ENCODE data around the gene EYA2. TPM values are rescaled to one million over a fixed set of nuclear protein-coding genes. Genes with fewer than 3 reads are reported as not detected.

Gene EYA2
- total RNA-seq, 1 donor from 2014 or later = 8.1 TPM

GRCh38 chr20:47004179-47004578, 109.5 kb downstream of the EYA2 start:
- H3K36me3 Mint-ChIP-seq = no peaks in the 10 kb centered on the region
- DNase-seq (ENCODE audit: extremely low spot score, unreplicated experiment) = no peak
- no peak overlapping the region for H3K27ac Mint-ChIP-seq
- H3K4me1 Mint-ChIP-seq (ENCODE audit: unreplicated experiment) = peaks cover 9% of the 10 kb centered on the region
- no peak overlapping the region for H3K4me3 Mint-ChIP-seq
- peaks cover 6% of the 10 kb centered on the region for H3K27me3 Mint-ChIP-seq
- TF ChIP-seq, protein P1, sequence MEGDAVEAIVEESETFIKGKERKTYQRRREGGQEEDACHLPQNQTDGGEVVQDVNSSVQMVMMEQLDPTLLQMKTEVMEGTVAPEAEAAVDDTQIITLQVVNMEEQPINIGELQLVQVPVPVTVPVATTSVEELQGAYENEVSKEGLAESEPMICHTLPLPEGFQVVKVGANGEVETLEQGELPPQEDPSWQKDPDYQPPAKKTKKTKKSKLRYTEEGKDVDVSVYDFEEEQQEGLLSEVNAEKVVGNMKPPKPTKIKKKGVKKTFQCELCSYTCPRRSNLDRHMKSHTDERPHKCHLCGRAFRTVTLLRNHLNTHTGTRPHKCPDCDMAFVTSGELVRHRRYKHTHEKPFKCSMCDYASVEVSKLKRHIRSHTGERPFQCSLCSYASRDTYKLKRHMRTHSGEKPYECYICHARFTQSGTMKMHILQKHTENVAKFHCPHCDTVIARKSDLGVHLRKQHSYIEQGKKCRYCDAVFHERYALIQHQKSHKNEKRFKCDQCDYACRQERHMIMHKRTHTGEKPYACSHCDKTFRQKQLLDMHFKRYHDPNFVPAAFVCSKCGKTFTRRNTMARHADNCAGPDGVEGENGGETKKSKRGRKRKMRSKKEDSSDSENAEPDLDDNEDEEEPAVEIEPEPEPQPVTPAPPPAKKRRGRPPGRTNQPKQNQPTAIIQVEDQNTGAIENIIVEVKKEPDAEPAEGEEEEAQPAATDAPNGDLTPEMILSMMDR (conservative IDR thresholded peaks at IDR 0.05) = no peak
- peaks cover 7% of the 10 kb centered on the region for H3K9me3 Mint-ChIP-seq

- Mint-ChIP-seq H3K4me1 (ENCODE audit: unreplicated experiment) (peaks cover 13% of the 10 kb centered on the region), H3K27ac (no peak overlapping the region), H3K9me3 (peaks cover 7% of the 10 kb centered on the region), H3K4me3 (no peak overlapping the region), H3K36me3 (peaks cover 7% of the 10 kb centered on the region), H3K27me3 (peaks cover 6% of the 10 kb centered on the region)
- TF ChIP-seq, protein P1 (conservative IDR thresholded peaks at IDR 0.05) = no peak
- DNase-seq (ENCODE audit: extremely low spot score, unreplicated experiment) = no peak
Observed at GRCh38 chr20:47007826-47008655, 113.4 kb downstream of the EYA2 start.

DNA sequence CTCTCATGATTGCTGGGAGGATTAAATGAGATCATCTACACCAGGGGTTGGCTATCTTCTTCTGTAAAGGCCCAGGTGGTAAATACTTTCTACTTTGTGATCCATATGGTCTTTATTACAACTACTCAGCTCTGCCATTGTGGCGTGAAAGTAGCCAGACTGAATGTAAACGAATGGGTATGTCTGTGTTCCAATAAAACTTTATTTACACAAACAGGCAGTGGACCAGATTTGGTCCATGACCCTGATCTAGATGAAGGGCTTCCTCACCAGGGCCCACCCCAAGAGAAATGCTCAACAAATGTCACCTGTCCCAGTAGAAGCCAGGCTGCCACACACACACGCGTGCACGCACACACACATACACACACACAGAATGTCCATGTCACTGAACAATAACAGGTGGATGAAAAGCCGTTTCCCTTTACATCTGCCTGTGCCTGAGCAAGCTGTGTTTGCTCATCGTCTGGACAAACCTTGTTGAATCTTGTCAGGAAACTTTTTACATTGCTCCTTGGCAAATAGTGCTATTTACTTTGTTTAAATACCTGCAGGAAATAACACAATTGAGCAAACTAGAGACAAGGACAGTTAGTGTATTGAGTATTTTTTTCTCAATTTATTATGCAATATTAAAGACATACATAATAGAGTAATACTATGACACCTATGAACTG, 114.3 kb downstream of the EYA2 start:
- DNase-seq (ENCODE audit: extremely low spot score, unreplicated experiment) = no peak
- peaks cover 13% of the 10 kb centered on the region for H3K4me1 Mint-ChIP-seq (ENCODE audit: unreplicated experiment)
- TF ChIP-seq, protein P1 (conservative IDR thresholded peaks at IDR 0.05) = no peak
- H3K9me3 Mint-ChIP-seq = peaks cover 5% of the 10 kb centered on the region
- H3K4me3 Mint-ChIP-seq = no peak overlapping the region
- H3K27ac Mint-ChIP-seq = no peak overlapping the region
- peaks cover 7% of the 10 kb centered on the region for H3K36me3 Mint-ChIP-seq
- H3K27me3 Mint-ChIP-seq = peaks cover 6% of the 10 kb centered on the region

- Mint-ChIP-seq H3K36me3 (peaks cover 7% of the 10 kb centered on the region), H3K9me3 (no peaks in the 10 kb centered on the region), H3K4me3 (no peak overlapping the region), H3K27ac (no peak overlapping the region), H3K4me1 (ENCODE audit: unreplicated experiment) (peaks cover 13% of the 10 kb centered on the region), H3K27me3 (peaks cover 6% of the 10 kb centered on the region)
- no peak for DNase-seq (ENCODE audit: extremely low spot score, unreplicated experiment)
- TF ChIP-seq, protein P1 (conservative IDR thresholded peaks at IDR 0.05) = no peak
Observed at GRCh38 chr20:47009784-47010183, 115.1 kb downstream of the EYA2 start.

GRCh38 chr20:47011984-47012383, 117.3 kb downstream of the EYA2 start:
- H3K9me3 Mint-ChIP-seq = no peaks in the 10 kb centered on the region
- peaks cover 6% of the 10 kb centered on the region for H3K27me3 Mint-ChIP-seq
- no peak overlapping the region for H3K27ac Mint-ChIP-seq
- H3K36me3 Mint-ChIP-seq = peaks cover 7% of the 10 kb centered on the region
- no peak for DNase-seq (ENCODE audit: extremely low spot score, unreplicated experiment)
- TF ChIP-seq, protein P1 (conservative IDR thresholded peaks at IDR 0.05) = no peak
- peaks cover 13% of the 10 kb centered on the region for H3K4me1 Mint-ChIP-seq (ENCODE audit: unreplicated experiment)
- H3K4me3 Mint-ChIP-seq = no peak overlapping the region

Data from type B pancreatic cell (in vitro differentiated cells).